BLaER1 treated with 17β-estradiol and CSF1 and Interleukin-3, amounts not matched to agents 10 nM and 100 nM (cell line): ENCODE measurements around the gene ADAT2.
A peak's percentile ranks its signal among the peaks of the same experiment; 100 is the strongest.

Experiments
- H3K27ac ChIP-seq, 11 experiments: shearing (Covaris generic); formaldehyde crosslinking; 2 replicates each; pipeline ENCODE4 v1.8.1; 2022
- H3K27me3 ChIP-seq, 11 experiments: shearing (Covaris generic); formaldehyde crosslinking; 2 replicates each; pipeline ENCODE4 v1.8.1; 2022
- H3K36me3 ChIP-seq, 11 experiments: shearing (Covaris generic); formaldehyde crosslinking; 2 replicates each; pipeline ENCODE4 v1.8.1; 2022
- H3K4me1 ChIP-seq, 10 experiments: shearing (Covaris generic); formaldehyde crosslinking; 2 replicates each; pipeline ENCODE4 v1.8.1; 2022
- H3K4me2 ChIP-seq, 11 experiments: shearing (Covaris generic); formaldehyde crosslinking; 2 replicates each; pipeline ENCODE4 v1.8.1; 2022
- H3K4me3 ChIP-seq, 10 experiments: shearing (Covaris generic); formaldehyde crosslinking; 2 replicates each; pipeline ENCODE4 v1.8.1; 2022
- H3K9ac ChIP-seq, 11 experiments: shearing (Covaris generic); formaldehyde crosslinking; 2 replicates each; pipeline ENCODE4 v1.8.1; 2022
- H3K9me3 ChIP-seq, 11 experiments: shearing (Covaris generic); formaldehyde crosslinking; replicated peaks in 1 of 11; 2 replicates each; pipeline ENCODE4 v1.8.1; 2022
- H4K20me1 ChIP-seq, 11 experiments: shearing (Covaris generic); formaldehyde crosslinking; 2 replicates each; pipeline ENCODE4 v1.8.1; 2022
- Cebpa-rat ChIP-seq, 11 experiments: shearing (Covaris generic); IDR thresholded peaks; 2 replicates each; pipeline ENCODE4 v1.8.1; 2022

The ADAT2 gene

DNA sequence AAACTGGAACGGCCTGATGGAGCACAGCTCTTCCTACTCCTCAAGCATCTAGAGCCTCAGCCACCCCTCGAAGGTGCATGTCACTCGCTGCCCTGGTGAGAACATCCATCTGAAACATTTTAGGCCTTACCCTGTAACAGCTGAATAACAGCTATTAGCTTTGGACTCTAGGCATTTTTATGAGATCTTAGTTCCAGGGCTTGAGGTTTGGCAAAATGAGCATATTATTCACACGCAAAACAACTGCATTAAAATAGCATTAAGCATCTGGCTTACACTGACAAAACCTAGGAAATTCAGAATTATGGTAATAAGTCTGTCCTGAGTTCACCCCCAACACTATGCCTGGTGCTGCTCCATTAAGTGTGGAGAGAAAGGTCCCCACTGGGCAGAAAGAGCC lies 56.1 kb downstream of the ADAT2 start:
- no peaks in the 10 kb centered on the region for H3K27me3 ChIP-seq
- no peak overlapping the region for H3K4me3 ChIP-seq
- H3K27ac ChIP-seq = no peak overlapping the region
- H3K4me1 ChIP-seq = peaks cover 0 to 5% (median 0%) of the 10 kb centered on the region in 10 experiments; a peak in 1 of 20 replicates
- no peak overlapping the region for H3K9ac ChIP-seq
- no peak overlapping the region for H3K4me2 ChIP-seq
- no peaks in the 10 kb centered on the region for H4K20me1 ChIP-seq
- H3K36me3 ChIP-seq = no peaks in the 10 kb centered on the region
- H3K9me3 ChIP-seq = peaks cover 0 to 3% (median 0%) of the 10 kb centered on the region in 11 experiments; a peak in 1 of 22 replicates
- TF ChIP-seq Cebpa-rat (IDR thresholded peaks at IDR 0.05) = no peak

DNA sequence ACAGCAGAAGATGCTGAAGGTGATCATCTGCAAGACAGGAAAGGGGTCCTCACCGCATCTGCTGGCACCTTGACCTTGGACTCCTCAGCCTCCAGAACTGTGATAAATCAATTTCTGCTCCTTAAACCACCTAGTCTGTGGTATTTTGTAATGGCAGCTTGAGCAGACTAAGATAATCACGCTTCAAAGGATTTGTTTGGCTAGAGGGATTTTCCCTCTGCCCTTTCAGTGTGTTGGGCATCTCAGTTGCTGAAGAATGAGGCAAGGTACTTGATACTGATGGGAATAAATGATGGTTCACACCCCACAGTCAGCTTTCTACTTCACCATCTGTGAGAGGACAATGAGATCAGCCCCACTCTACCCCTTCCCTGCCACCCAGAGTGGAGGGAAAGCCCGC lies 60.2 kb downstream of the ADAT2 start:
- H4K20me1 ChIP-seq = no peaks in the 10 kb centered on the region
- H3K36me3 ChIP-seq = no peaks in the 10 kb centered on the region
- H3K4me1 ChIP-seq = no peaks in the 10 kb centered on the region
- no peak for TF ChIP-seq Cebpa-rat (IDR thresholded peaks at IDR 0.05)
- peaks cover 0 to 4% (median 0%) of the 10 kb centered on the region in 11 experiments; a peak in 2 of 22 replicates for H3K9me3 ChIP-seq
- no peak overlapping the region for H3K27ac ChIP-seq
- H3K9ac ChIP-seq = no peak overlapping the region
- H3K4me3 ChIP-seq = no peak overlapping the region
- no peak overlapping the region for H3K4me2 ChIP-seq
- no peaks in the 10 kb centered on the region for H3K27me3 ChIP-seq

DNA sequence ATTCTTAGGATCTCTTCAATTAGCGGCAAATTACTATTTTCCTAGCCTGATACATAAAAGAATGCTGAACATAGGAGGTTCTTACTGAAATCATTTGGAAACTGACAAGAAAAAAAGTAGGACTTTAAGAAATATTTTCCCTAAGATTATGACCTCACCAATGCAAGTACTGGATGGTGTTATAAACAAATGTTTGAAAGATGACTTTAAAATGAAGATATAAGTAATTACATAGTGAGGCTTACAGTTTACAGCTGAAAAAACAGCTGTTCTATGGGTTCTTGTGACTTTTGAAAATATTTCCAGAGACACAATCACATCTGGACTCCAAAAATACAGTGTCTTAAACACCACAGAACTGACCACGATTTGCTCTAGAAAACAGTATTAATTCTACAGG lies 64.9 kb downstream of the ADAT2 start:
- Histone ChIP-seq H3K9ac (no peak overlapping the region), H3K4me1 (no peaks in the 10 kb centered on the region), H3K27me3 (no peaks in the 10 kb centered on the region), H3K4me3 (no peak overlapping the region), H3K27ac (no peak overlapping the region), H3K36me3 (no peaks in the 10 kb centered on the region), H3K9me3 (peaks cover 0 to 6% (median 0%) of the 10 kb centered on the region in 11 experiments; a peak in 2 of 22 replicates), H3K4me2 (no peak overlapping the region), H4K20me1 (no peaks in the 10 kb centered on the region)
- TF ChIP-seq Cebpa-rat (IDR thresholded peaks at IDR 0.05) = no peak

DNA sequence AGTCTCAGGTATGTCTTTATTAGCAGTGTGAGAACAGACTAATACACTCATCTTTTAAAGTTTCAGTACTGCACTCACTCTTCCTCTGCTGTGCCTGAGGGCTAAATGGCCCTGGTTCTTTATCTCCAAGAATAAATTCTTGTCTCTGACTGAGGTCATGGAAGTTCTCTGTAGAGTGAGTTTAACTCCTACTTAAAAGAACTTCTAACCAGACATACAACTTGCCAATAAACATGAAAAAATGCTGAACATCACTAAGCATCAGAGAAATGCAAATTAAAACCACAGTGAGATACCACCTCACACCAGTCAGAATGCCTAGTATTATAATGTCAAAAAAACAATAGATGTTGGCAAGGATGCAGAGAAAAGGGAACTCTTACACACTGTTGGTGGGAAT lies 73.6 kb downstream of the ADAT2 start:
- peaks cover 4 to 21% (median 15%) of the 10 kb centered on the region in 11 experiments; a peak in 15 of 22 replicates for H3K9me3 ChIP-seq
- H3K4me1 ChIP-seq = peaks cover 0 to 30% (median 2%) of the 10 kb centered on the region in 10 experiments; a peak in 7 of 20 replicates
- no peak overlapping the region for H3K27ac ChIP-seq
- H3K4me2 ChIP-seq = no peak overlapping the region
- no peak overlapping the region for H3K4me3 ChIP-seq
- no peak for TF ChIP-seq Cebpa-rat (IDR thresholded peaks at IDR 0.05)
- no peaks in the 10 kb centered on the region for H4K20me1 ChIP-seq
- H3K27me3 ChIP-seq = no peaks in the 10 kb centered on the region
- H3K36me3 ChIP-seq = no peaks in the 10 kb centered on the region
- H3K9ac ChIP-seq = no peak overlapping the region

DNA sequence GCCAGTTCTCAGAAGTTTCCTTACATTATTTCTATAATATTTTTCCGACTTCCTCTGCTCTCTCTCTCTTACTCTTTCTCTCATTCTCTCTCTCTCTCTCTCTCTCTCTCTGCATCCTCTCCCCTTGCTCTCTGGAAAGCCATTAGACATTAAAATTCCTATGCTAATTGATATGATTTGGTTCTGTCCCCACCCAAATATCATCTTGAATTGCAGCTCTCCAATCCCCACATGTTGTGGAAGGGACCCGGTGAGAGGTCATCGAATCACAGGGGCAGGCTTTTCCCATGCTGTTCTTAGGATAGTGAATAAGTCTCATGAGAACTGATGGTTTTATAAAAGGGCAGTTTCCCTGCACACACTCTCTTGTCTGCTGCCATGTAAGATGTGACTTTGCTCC lies 74.1 kb downstream of the ADAT2 start:
- H3K4me3 ChIP-seq = no peak overlapping the region

DNA sequence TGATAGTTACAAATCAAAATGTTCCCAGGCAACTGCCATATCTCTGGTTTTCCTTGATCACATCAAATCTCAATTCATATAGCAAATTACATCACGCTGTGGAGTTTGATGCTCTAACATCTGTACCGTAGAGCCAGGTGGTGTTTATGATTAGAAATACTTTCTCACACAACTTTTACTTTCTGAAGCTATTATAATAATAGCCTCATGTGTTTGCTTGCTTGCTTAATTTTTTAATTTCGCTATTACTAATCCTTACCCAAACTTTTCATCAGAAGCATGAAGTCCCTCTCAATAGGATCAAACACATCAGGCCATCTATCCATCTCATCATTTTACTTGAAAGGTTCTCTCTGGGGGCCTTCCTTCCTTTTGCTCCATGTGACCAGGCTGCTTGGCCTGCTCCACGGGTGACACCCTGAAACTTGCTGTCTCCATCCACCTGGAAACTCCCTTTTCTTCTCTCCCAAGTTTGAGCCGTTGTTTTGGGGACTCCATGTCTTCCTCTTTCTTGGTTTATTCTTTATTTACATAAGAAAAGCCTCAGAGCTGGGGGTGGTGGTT lies 75.4 kb downstream of the ADAT2 start:
- Histone ChIP-seq H3K27me3 (no peaks in the 10 kb centered on the region), H3K4me2 (peak overlapping the region in 4 of 11 experiments; percentile 1 to 20 (median 17); a peak in 2 of 22 replicates), H4K20me1 (no peaks in the 10 kb centered on the region), H3K4me1 (peaks cover 0 to 47% (median 2%) of the 10 kb centered on the region in 10 experiments; a peak in 7 of 20 replicates), H3K4me3 (no peak overlapping the region), H3K9ac (no peak overlapping the region), H3K27ac (no peak overlapping the region), H3K36me3 (no peaks in the 10 kb centered on the region), H3K9me3 (peaks cover 4 to 21% (median 15%) of the 10 kb centered on the region in 11 experiments; a peak in 15 of 22 replicates)
- TF ChIP-seq Cebpa-rat (IDR thresholded peaks at IDR 0.05) = no peak

More for the DNA sequence above, 74.1 kb downstream of the ADAT2 start:
- Histone ChIP-seq H3K4me1 (peaks cover 0 to 35% (median 2%) of the 10 kb centered on the region in 10 experiments; a peak in 7 of 20 replicates), H3K27ac (no peak overlapping the region), H3K9me3 (peaks cover 4 to 21% (median 15%) of the 10 kb centered on the region in 11 experiments; a peak in 15 of 22 replicates), H3K36me3 (no peaks in the 10 kb centered on the region), H3K9ac (no peak overlapping the region), H4K20me1 (no peaks in the 10 kb centered on the region), H3K4me2 (no peak overlapping the region), H3K27me3 (no peaks in the 10 kb centered on the region)
- TF ChIP-seq Cebpa-rat (IDR thresholded peaks at IDR 0.05) = no peak

DNA sequence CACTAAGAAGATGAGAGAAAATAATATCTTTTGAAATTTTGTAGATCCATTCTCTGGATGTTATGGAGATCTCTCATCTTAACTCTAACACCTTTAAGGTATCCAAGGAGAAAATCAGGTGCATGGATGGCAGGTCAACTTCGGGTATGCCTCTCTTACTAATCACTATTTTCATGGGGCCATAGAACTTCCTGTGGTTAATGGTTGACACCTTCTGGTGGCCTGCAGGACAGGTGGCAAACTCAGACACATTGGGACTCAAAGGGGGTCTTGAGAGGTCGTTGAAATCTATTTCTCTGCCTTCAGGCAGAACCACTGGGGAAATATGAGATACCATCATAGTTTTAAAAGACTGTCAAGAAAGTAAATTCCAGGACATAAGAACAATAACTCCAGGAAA lies 76.5 kb downstream of the ADAT2 start:
- Histone ChIP-seq H4K20me1 (no peaks in the 10 kb centered on the region), H3K9ac (no peak overlapping the region), H3K36me3 (no peaks in the 10 kb centered on the region), H3K9me3 (peaks cover 4 to 21% (median 15%) of the 10 kb centered on the region in 11 experiments; a peak in 15 of 22 replicates), H3K27ac (no peak overlapping the region), H3K27me3 (no peaks in the 10 kb centered on the region), H3K4me3 (no peak overlapping the region), H3K4me1 (peaks cover 0 to 58% (median 2%) of the 10 kb centered on the region in 10 experiments; a peak in 7 of 20 replicates), H3K4me2 (peak overlapping the region in 2 of 11 experiments; percentile 8 to 56; a peak in 4 of 22 replicates)
- no peak for TF ChIP-seq Cebpa-rat (IDR thresholded peaks at IDR 0.05)
